ENCODE data around the gene COX7A2L.

The COX7A2L gene

GRCh38 chr2:42316910-42317309 lies 44.1 kb downstream of the COX7A2L start:
- Histone ChIP-seq H3K9ac (ENCODE audit: low read length in 2 of 2) (no peak overlapping the region), H3K4me3 (ENCODE audit: low read length in 2 of 2) (no peak overlapping the region), H3K9me3 (ENCODE audit: control insufficient read depth in 2 of 2, low read length in 2 of 2) (no peaks in the 10 kb centered on the region), H3K4me1 (ENCODE audit: control insufficient read depth, insufficient read depth, low read length) (no peaks in the 10 kb centered on the region), H3K27ac (ENCODE audit: low read length) (no peak overlapping the region), H3K27me3 (ENCODE audit: control insufficient read depth in 1 of 2, insufficient read depth in 2 of 2, low read length in 2 of 2) (no peaks in the 10 kb centered on the region), H3K36me3 (ENCODE audit: control insufficient read depth in 2 of 2, insufficient read depth in 2 of 2, low read length in 2 of 2) (peaks cover 3% of the 10 kb centered on the region in 2 donors)

GRCh38 chr2:42315844-42316470 lies 45.1 kb downstream of the COX7A2L start:
- H3K4me3 ChIP-seq (ENCODE audit: low read length in 2 of 2), result no peak overlapping the region
- H3K9me3 ChIP-seq (ENCODE audit: control insufficient read depth in 2 of 2, low read length in 2 of 2), result no peaks in the 10 kb centered on the region
- H3K36me3 ChIP-seq (ENCODE audit: control insufficient read depth in 2 of 2, insufficient read depth in 2 of 2, low read length in 2 of 2), result peaks cover 3% of the 10 kb centered on the region in 2 donors
- H3K4me1 ChIP-seq (ENCODE audit: control insufficient read depth, insufficient read depth, low read length), result no peaks in the 10 kb centered on the region
- no peak overlapping the region for H3K27ac ChIP-seq (ENCODE audit: low read length)
- H3K9ac ChIP-seq (ENCODE audit: low read length in 2 of 2), result no peak overlapping the region
- H3K27me3 ChIP-seq (ENCODE audit: control insufficient read depth in 1 of 2, insufficient read depth in 2 of 2, low read length in 2 of 2), result no peaks in the 10 kb centered on the region

- Histone ChIP-seq H3K4me1 (ENCODE audit: control insufficient read depth, insufficient read depth, low read length) (no peaks in the 10 kb centered on the region), H3K27ac (ENCODE audit: low read length) (no peak overlapping the region), H3K9me3 (ENCODE audit: control insufficient read depth in 2 of 2, low read length in 2 of 2) (no peaks in the 10 kb centered on the region), H3K27me3 (ENCODE audit: control insufficient read depth in 1 of 2, insufficient read depth in 2 of 2, low read length in 2 of 2) (no peaks in the 10 kb centered on the region), H3K4me3 (ENCODE audit: low read length in 2 of 2) (no peak overlapping the region), H3K36me3 (ENCODE audit: control insufficient read depth in 2 of 2, insufficient read depth in 2 of 2, low read length in 2 of 2) (peaks cover 3% of the 10 kb centered on the region in 2 donors), H3K9ac (ENCODE audit: low read length in 2 of 2) (no peak overlapping the region)
Observed at GRCh38 chr2:42314892-42315468, 46.0 kb downstream of the COX7A2L start.

- no peaks in the 10 kb centered on the region for H3K4me1 ChIP-seq (ENCODE audit: control insufficient read depth, insufficient read depth, low read length)
- no peaks in the 10 kb centered on the region for H3K27me3 ChIP-seq (ENCODE audit: control insufficient read depth in 1 of 2, insufficient read depth in 2 of 2, low read length in 2 of 2)
- no peaks in the 10 kb centered on the region for H3K9me3 ChIP-seq (ENCODE audit: control insufficient read depth in 2 of 2, low read length in 2 of 2)
- H3K9ac ChIP-seq (ENCODE audit: low read length in 2 of 2), result no peak overlapping the region
- H3K27ac ChIP-seq (ENCODE audit: low read length), result no peak overlapping the region
- no peak overlapping the region for H3K4me3 ChIP-seq (ENCODE audit: low read length in 2 of 2)
- H3K36me3 ChIP-seq (ENCODE audit: control insufficient read depth in 2 of 2, insufficient read depth in 2 of 2, low read length in 2 of 2), result peaks cover 0 to 3% of the 10 kb centered on the region in 2 donors
Observed at GRCh38 chr2:42312106-42312505, 48.9 kb downstream of the COX7A2L start.

- H3K9ac ChIP-seq (ENCODE audit: low read length in 2 of 2), result no peak overlapping the region
- H3K4me3 ChIP-seq (ENCODE audit: low read length in 2 of 2), result no peak overlapping the region
- H3K9me3 ChIP-seq (ENCODE audit: control insufficient read depth in 2 of 2, low read length in 2 of 2), result no peaks in the 10 kb centered on the region
- no peak overlapping the region for H3K27ac ChIP-seq (ENCODE audit: low read length)
- no peaks in the 10 kb centered on the region for H3K27me3 ChIP-seq (ENCODE audit: control insufficient read depth in 1 of 2, insufficient read depth in 2 of 2, low read length in 2 of 2)
- no peaks in the 10 kb centered on the region for H3K36me3 ChIP-seq (ENCODE audit: control insufficient read depth in 2 of 2, insufficient read depth in 2 of 2, low read length in 2 of 2)
- no peaks in the 10 kb centered on the region for H3K4me1 ChIP-seq (ENCODE audit: control insufficient read depth, insufficient read depth, low read length)
Observed at GRCh38 chr2:42310007-42310515, 51.0 kb downstream of the COX7A2L start.

- H3K36me3 ChIP-seq (ENCODE audit: control insufficient read depth in 2 of 2, insufficient read depth in 2 of 2, low read length in 2 of 2), result peaks cover 0 to 3% of the 10 kb centered on the region in 2 donors
- no peak overlapping the region for H3K9ac ChIP-seq (ENCODE audit: low read length in 2 of 2)
Observed at GRCh38 chr2:42309366-42309765, 51.7 kb downstream of the COX7A2L start.

GRCh38 chr2:42307180-42307579 lies 53.8 kb downstream of the COX7A2L start:
- Histone ChIP-seq H3K4me1 (ENCODE audit: control insufficient read depth, insufficient read depth, low read length) (no peaks in the 10 kb centered on the region), H3K9ac (ENCODE audit: low read length in 2 of 2) (no peak overlapping the region), H3K27ac (ENCODE audit: low read length) (no peak overlapping the region), H3K9me3 (ENCODE audit: control insufficient read depth in 2 of 2, low read length in 2 of 2) (no peaks in the 10 kb centered on the region), H3K4me3 (ENCODE audit: low read length in 2 of 2) (no peak overlapping the region), H3K27me3 (ENCODE audit: control insufficient read depth in 1 of 2, insufficient read depth in 2 of 2, low read length in 2 of 2) (no peaks in the 10 kb centered on the region), H3K36me3 (ENCODE audit: control insufficient read depth in 2 of 2, insufficient read depth in 2 of 2, low read length in 2 of 2) (peaks cover 6 to 14% of the 10 kb centered on the region in 2 donors)

More at GRCh38 chr2:42309366-42309765, 51.7 kb downstream of the COX7A2L start:
- Histone ChIP-seq H3K4me1 (ENCODE audit: control insufficient read depth, insufficient read depth, low read length) (no peaks in the 10 kb centered on the region), H3K4me3 (ENCODE audit: low read length in 2 of 2) (no peak overlapping the region), H3K27me3 (ENCODE audit: control insufficient read depth in 1 of 2, insufficient read depth in 2 of 2, low read length in 2 of 2) (no peaks in the 10 kb centered on the region), H3K9me3 (ENCODE audit: control insufficient read depth in 2 of 2, low read length in 2 of 2) (no peaks in the 10 kb centered on the region), H3K27ac (ENCODE audit: low read length) (no peak overlapping the region)

GRCh38 chr2:42304059-42304713 lies 56.8 kb downstream of the COX7A2L start:
- Histone ChIP-seq H3K4me1 (ENCODE audit: control insufficient read depth, insufficient read depth, low read length) (no peaks in the 10 kb centered on the region), H3K9me3 (ENCODE audit: control insufficient read depth in 2 of 2, low read length in 2 of 2) (no peaks in the 10 kb centered on the region), H3K27ac (ENCODE audit: low read length) (no peak overlapping the region), H3K36me3 (ENCODE audit: control insufficient read depth in 2 of 2, insufficient read depth in 2 of 2, low read length in 2 of 2) (peaks cover 6 to 14% of the 10 kb centered on the region in 2 donors), H3K9ac (ENCODE audit: low read length in 2 of 2) (no peak overlapping the region), H3K4me3 (ENCODE audit: low read length in 2 of 2) (no peak overlapping the region), H3K27me3 (ENCODE audit: control insufficient read depth in 1 of 2, insufficient read depth in 2 of 2, low read length in 2 of 2) (no peaks in the 10 kb centered on the region)

- Histone ChIP-seq H3K9me3 (ENCODE audit: control insufficient read depth in 2 of 2, low read length in 2 of 2) (no peaks in the 10 kb centered on the region), H3K27me3 (ENCODE audit: control insufficient read depth in 1 of 2, insufficient read depth in 2 of 2, low read length in 2 of 2) (no peaks in the 10 kb centered on the region), H3K9ac (ENCODE audit: low read length in 2 of 2) (no peak overlapping the region), H3K27ac (ENCODE audit: low read length) (no peak overlapping the region), H3K36me3 (ENCODE audit: control insufficient read depth in 2 of 2, insufficient read depth in 2 of 2, low read length in 2 of 2) (peaks cover 6 to 14% of the 10 kb centered on the region in 2 donors), H3K4me3 (ENCODE audit: low read length in 2 of 2) (no peak overlapping the region), H3K4me1 (ENCODE audit: control insufficient read depth, insufficient read depth, low read length) (no peaks in the 10 kb centered on the region)
Observed at GRCh38 chr2:42303252-42303651, 57.8 kb downstream of the COX7A2L start.

GRCh38 chr2:42300527-42300926 lies 60.5 kb downstream of the COX7A2L start:
- H3K27me3 ChIP-seq (ENCODE audit: control insufficient read depth in 1 of 2, insufficient read depth in 2 of 2, low read length in 2 of 2), result no peaks in the 10 kb centered on the region
- H3K36me3 ChIP-seq (ENCODE audit: control insufficient read depth in 2 of 2, insufficient read depth in 2 of 2, low read length in 2 of 2), result peaks cover 6 to 24% of the 10 kb centered on the region in 2 donors

More at GRCh38 chr2:42300527-42300926, 60.5 kb downstream of the COX7A2L start:
- Histone ChIP-seq H3K9ac (ENCODE audit: low read length in 2 of 2) (no peak overlapping the region), H3K4me1 (ENCODE audit: control insufficient read depth, insufficient read depth, low read length) (no peaks in the 10 kb centered on the region), H3K9me3 (ENCODE audit: control insufficient read depth in 2 of 2, low read length in 2 of 2) (no peaks in the 10 kb centered on the region), H3K27ac (ENCODE audit: low read length) (no peak overlapping the region), H3K4me3 (ENCODE audit: low read length in 2 of 2) (no peak overlapping the region)

All from stomach smooth muscle (tissue), 2 donors.